GM18951 (cell line): ENCODE results near the gene PPP2R2D.

Source experiments
- POLR2A ChIP-seq: IDR thresholded peaks from 4 replicates; pipeline ENCODE4 v1.6.1; 2011; ENCODE audit warnings: mild to moderate bottlenecking; ENCODE audit not compliant: insufficient read length, insufficient read depth; ENCODE audit errors: extremely low read depth
- in situ Hi-C: fragments of 300-500 bp; cut with MboI; formaldehyde crosslinking; loops from one replicate; pipeline ENCODE4 v1.12.0; 2022; ENCODE audit warnings: low sequenced_read_pairs, mixed read lengths, inconsistent platforms; ENCODE audit not compliant: unreplicated experiment

PPP2R2D gene

DNA sequence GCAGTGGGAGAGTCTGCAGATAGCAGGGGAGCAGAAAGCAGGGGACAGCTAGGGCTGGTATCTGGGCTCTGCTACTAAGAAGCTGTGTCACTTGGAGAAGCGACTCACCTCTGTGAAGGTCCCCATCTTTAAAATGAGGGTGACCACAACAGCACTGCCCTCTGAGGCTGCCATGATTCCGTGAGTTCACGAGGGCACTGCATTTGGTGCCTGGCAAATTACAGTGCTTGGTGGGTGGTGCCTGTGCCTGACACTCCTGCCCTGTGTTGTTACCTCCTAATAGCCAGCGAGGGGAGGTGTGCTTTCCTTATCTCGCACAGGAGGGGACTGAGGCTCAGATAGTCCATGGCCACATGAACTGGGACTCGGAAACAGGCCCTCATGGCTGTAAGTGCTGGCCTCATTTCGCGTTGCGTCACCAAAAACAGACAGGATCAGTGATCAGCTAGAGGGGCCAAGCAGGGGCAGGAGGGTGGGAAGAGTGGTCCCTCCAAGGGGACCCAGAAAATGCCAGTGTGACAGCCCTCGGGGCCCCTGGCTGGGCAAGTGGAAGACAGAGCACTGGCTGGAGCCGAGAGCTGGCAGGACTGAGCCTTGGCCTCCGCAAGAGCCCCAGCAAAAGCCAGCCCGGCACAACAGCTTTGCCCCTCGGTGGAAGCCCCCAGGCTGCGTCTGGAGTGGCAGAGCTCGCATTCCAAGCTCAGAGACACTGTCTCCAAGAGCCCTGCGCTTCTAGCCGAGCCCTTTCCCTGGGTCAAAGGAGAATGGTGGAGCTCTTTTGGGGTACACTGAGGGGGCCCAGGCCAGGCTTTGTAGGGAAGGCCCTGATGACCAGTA is 98.3 kb downstream of the PPP2R2D start:
- in situ Hi-C loops: no loop called here
- no peak for TF ChIP-seq POLR2A

DNA sequence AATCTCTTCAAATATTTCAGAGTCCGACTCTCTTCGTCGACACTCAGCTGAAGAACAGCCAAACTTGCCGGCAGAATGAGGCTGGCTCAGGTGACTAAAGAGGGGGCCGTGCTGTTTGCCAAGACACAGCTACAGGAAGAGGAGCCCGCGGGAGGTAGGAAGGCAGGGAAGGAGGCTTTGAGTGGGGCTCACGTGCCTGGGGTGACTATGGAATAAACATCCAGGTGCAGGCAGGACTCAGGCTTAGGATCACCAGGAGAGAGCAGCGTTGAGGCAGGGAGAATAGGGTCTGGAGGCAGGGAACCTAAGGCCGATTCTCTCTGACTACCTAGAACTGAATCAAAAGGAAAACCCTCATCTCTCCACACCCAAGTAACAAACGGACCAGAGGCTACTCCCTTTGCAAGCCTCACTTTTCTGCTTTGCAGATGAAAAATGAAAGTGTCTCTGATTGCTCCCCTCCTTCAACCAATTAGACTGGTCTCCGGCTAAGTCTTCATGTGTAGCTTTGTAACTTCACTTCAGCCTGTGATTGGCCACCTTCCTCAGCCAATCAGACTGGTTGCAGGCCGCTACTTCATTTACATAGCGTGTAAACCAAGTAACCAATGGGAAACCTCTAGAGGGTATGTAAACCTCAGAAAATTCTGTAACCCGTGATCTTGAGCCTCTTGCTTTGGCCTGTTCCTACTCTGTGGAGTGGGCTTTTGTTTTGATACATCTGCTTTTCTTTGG is 100.6 kb downstream of the PPP2R2D start:
- in situ Hi-C loops: no loop called here
- no peak for TF ChIP-seq POLR2A

DNA sequence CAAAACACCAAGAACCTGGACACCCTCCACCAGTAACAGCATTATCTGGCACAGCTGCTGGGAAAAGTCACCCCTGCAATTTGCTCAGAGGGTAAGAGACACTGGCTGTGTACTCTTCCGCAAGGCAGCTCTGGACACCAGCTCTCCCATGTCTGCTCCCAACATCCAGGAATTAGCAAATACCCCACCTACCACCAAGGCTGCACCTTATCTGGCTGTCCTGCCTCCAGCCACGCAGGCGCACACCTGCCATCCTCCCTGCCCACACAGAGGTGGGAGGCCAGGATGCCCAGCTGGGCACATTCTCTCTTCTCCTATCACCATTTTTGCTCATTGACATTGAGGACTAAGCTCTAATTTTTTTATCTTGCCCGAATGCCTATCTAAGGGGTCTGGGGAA is 101.2 kb downstream of the PPP2R2D start:
- in situ Hi-C loops: no loop called here
- no peak for TF ChIP-seq POLR2A

DNA sequence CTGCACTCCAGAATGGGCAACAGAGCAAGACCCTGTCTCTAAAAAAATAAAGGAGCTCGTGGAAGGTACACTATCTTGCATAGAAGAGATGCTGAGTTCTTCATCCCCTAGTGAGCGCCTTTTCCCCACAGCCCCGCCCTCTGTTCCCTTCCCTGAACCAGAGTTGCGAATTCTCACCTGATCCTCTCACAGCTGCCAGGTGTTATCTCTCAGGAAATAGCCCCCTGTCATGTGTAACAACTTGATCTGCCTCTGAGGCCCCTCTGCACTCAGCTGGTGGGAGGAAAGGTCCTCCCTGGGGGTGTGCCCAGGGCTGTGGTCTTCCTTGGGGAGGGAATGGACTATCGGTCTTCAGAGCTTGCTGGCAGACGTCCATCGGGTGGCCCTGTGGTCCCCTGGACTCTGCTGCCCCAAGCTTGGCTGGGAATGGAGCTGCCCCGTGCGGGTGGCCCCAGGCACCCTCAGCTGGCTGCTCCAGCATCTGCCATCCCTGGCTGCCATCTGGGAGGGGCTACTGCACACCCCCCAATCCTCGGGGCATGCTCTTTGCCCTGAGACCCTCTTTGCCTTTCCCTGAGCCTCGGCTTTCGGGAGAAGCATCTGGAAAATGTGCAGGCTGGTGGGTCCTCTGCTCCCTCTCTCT is 102.6 kb downstream of the PPP2R2D start:
- no peak for TF ChIP-seq POLR2A
- in situ Hi-C loops: no loop called here

DNA sequence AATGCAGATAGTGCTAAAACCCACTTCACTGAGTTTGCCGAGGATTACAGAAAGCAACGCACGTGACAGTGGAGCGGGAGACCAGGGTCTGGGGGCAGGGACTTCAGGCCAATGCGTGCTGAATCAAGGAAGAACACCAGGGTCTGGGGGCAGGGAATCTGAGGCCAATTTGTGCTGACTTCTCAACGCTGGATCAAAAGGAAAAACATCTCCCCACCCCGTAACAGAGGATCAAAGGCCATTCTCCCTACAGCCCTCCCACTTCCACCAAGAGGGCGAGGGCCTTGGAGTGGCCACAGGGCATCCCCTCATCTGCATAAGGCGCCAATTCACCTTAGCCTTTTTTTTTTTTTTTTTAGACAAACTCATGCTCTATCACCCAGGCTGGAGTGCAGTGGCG is 103.2 kb downstream of the PPP2R2D start:
- in situ Hi-C loops: no loop called here
- no peak for TF ChIP-seq POLR2A

DNA sequence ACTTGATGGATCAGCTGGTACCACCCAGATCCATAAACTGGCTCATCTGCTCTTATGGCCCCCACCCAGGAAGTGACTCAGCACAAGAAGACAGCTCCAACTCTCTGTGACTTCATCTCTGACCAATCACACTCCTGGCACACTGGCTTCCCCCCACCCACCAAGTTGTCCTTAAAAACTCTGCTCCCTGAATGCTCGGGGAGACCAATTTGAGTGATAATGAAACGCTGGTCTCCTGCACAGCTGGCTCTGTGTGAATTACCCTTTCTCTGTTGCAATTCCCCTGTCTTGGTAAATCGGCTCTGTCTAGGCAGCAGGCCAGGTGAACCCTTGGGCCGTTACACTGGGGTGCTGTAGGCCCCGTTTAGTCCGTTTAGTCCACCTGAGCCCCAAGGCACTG is 104.3 kb downstream of the PPP2R2D start:
- in situ Hi-C loops: no loop called here
- no peak for TF ChIP-seq POLR2A

DNA sequence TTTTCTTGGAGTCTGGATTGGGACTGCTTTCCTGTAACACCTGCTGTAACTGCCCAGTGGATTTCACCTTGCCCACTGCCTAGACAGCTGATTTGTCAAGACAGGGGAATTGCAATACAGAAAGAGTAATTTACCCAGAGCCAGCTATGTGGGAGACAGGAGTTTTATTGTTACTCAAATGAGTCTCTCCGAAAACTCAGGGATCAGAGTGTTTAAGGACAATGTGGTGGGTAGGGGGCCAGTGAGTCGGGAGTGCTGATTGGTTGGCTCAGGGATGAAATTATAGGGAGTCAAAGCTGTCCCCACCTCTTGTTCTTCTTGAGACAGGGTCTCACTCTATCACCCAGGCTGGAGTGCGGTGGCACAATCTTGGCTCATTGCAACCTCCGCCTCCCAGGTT is 106.2 kb downstream of the PPP2R2D start:
- no peak for TF ChIP-seq POLR2A
- in situ Hi-C loops: no loop called here

DNA sequence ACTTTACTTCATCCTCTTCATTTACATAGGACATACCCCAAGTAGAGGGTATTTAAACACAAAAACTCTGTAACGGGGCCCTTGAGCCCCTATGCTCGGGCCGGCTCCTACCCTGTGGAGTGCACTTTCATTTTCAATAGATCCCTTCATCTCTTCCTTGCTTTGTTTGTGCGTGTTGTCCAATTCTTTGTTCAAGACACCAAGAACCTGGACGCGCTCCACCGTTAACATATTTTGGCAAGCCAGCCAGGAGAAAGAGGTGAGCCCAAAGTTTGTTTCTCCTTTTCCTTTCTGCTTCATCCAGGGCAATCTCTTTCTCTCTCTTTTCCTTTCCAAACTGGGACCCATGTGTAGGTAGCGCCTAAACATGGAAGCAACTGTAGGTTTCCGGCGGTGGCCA is 106.9 kb downstream of the PPP2R2D start:
- no peak for TF ChIP-seq POLR2A
- in situ Hi-C loops: no loop called here
